SIG-M5 (cell line): ENCODE data around the gene DNAH7.
A peak's percentile ranks its signal among the peaks of the same experiment; 100 is the strongest.

Experiments
- DNase-seq: peaks from one replicate; lab custom pipeline; 2025; lab: John Stamatoyannopoulos, UW

DNAH7 gene

DNA sequence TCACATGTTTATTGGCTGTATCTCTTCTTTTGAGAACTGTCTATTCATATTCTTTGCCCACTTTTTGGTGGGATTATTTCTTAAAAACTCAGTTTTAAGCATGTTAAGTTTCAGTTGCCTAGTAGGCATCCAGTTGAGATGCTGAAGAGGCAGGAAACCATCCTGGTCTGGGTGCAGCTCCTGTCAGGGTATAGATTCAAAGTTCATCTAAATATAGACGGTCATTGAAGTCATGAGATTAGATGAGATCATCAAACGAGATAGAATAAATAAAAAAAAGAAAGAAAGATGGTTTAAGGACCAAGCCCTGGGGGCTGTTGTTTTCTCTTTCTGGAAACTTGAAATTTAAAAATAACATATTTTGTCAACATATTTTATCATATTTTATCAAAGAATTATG is 9.2 kb upstream of the DNAH7 start:
- DNase-seq, result no peak

- no peak for DNase-seq
Observed at GRCh38 chr2:196076778-196077568, 8.3 kb upstream of the DNAH7 start.

- DNase-seq, result no peak
Observed at GRCh38 chr2:196075196-196075595, 6.6 kb upstream of the DNAH7 start.

DNA sequence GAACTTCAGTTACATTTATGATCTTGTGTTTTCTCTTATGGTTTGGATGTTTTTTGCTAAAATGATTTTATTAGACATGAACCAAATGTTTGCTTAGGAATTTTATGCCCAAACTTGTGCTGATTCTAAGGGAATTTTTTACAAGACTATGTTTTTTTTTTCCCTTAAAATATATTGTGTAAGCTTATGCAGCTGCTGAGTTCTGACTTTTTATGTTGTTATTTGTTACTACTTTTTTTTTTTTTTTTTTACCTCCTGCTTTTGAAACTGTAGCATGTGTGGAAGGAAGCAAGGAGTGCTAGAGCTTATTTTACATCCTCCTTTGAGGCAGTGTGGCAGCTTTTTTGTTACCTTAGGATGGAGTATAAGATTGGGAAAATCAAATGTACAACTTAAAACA is 6.0 kb upstream of the DNAH7 start:
- DNase-seq, result no peak

GRCh38 chr2:196073521-196073920 is 4.9 kb upstream of the DNAH7 start:
- no peak for DNase-seq

- DNase-seq, result no peak
Observed at GRCh38 chr2:196067088-196067382, 1.6 kb downstream of the DNAH7 start.

GRCh38 chr2:196066291-196067087 is 2.1 kb downstream of the DNAH7 start:
- DNase-seq, result peak; percentile 14

DNA sequence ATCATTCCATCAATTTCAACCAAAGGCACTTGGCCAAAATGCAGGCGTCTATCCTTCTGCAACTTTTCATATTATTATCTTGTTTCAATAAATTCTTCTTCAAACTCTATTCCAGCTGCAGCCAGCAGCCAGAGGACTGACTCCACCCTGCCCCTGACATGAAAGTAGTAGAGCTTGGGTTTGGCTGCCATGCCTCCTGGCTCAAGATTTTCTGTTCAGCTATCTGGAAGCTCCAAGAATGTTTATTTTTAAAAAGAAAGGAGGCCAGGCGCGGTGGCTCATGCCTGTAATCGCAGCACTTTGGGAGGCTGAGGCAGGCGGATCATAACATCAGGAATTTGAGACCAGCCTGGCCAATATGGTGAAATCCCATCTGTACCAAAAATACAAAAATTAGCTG is 4.9 kb downstream of the DNAH7 start:
- DNase-seq, result no peak

- DNase-seq, result no peak
Observed at GRCh38 chr2:196059491-196059960, 9.1 kb downstream of the DNAH7 start.

DNA sequence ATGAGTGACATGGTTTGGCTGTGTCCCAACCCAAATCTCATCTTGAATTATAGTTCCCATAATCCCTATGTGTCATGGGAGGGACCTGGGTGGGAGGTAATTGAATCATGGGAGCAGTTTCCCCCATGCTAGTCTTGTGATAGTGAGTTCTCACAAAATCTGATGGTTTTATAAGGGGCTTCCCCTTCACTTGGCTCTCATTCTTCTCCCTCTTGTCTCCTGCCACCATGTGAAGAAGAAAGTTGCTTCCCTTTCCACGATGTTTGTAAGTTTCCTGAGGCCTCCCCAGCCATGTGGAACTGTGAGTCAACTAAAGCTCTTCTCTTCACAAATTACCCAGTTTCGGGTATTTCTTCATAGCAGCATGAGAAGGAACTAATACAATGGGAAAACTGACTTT is 14.0 kb downstream of the DNAH7 start:
- DNase-seq, result no peak

- DNase-seq, result no peak
Observed at GRCh38 chr2:196046123-196046917, 22.3 kb downstream of the DNAH7 start.

DNA sequence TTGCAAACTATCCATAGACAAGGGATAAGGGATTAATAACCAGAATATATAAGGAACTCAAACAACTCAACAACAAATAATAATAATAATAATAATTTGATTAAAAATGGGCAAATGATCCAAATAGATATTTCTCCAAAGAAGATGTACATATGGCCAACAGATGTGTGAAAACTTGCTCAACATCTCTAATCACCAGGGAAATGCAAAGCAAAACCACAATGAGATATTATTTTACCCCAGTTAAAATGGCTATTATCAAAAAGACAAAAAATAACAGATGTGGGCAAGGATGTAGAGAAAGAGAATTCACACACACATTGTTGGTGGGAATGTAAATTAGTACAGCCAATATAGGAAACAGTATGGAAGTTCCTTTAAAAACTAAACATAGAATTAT is 26.9 kb downstream of the DNAH7 start:
- no peak for DNase-seq

DNA sequence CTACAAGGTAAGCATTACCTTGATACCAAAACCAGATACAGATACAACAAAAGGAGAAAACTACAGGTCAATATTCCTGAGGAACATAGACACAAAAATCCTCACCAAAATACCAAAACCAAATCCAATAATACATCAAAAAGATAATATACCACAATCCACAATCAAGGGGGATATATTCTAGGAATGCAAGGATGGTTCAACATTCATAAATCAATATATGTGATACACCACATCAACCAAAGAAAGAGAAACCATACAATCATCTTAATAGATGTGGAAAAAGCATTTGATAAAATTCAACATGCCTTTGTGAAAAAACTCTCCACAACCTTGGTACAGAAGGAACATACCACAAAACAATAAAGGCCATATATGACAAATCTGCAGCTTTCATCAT is 28.4 kb downstream of the DNAH7 start:
- no peak for DNase-seq

DNA sequence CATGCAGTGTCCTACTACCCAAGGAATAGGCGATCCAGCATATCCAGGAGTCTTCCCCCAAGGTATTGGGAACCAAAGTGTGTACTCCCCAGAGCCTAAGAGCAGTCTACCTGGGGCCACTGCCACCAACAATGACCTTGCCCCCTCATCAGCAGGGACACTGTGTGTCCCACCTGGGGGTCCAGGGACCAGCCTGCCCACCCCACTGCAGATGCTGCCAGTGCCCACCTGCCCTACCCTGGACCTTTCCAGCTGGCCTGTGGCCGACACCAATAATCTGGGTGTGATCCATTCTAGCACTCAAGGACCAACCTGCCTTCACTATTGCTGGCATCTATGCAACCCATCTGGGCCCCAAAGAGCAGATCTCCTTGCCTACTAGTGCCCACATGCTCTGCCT is 32.2 kb downstream of the DNAH7 start:
- no peak for DNase-seq

DNA sequence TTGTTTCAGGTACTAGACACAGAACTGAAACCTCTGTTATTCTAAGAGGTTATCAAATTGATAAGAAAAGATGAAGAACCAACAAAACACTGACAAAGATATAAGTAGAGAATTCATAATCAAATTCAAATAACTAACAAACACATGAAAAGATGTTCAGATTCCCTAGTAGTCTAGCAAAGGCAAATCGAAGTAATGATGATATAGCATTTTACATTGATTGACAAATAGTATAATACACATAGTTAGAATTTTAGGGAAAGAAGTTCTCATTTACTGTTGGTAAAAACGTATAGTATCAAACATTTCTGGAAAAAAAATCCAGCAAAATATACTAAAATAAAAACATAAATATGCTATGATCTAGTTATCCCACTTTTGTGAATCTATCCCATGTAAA is 50.6 kb downstream of the DNAH7 start:
- DNase-seq, result no peak

DNA sequence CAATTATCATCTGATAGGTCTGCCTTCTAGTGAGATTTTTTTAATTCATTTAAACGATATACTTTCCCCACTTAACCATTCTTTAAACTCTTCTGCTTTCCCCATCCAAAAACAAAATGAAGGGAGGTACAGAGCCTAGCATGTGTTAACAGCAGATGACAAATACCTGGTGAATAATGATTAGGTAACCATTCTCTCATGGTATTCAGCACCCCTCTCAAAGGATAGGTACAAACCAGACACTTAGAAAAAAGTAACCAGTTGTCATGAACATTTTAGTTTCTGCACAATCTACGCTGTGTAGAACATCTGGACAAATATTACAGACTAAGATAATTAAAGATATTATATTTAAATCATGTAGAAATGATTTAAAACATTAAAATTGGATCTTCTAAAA is 56.3 kb downstream of the DNAH7 start:
- DNase-seq, result no peak

GRCh38 chr2:196000551-196000950 is 68.1 kb downstream of the DNAH7 start:
- no peak for DNase-seq

DNA sequence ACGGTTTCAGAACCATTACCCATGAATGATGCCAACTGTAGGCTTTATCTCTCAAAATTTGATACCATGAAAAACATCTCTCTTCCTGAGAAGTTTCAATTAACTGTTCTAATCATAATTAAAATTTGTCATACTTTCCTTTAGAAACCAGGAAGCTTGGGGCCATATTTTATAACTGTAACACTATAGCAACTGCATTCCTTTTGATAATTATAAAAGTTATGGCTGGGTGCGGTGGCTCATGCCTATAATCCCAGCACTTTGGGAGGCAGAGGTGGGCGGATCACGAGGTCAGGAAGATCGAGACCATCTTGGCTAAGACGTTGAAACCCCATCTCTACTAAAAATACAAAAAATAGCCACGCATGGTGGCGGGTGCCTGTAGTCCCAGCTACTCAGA is 70.6 kb downstream of the DNAH7 start:
- no peak for DNase-seq

GRCh38 chr2:195995499-195995898 is 73.1 kb downstream of the DNAH7 start:
- DNase-seq, result no peak

DNA sequence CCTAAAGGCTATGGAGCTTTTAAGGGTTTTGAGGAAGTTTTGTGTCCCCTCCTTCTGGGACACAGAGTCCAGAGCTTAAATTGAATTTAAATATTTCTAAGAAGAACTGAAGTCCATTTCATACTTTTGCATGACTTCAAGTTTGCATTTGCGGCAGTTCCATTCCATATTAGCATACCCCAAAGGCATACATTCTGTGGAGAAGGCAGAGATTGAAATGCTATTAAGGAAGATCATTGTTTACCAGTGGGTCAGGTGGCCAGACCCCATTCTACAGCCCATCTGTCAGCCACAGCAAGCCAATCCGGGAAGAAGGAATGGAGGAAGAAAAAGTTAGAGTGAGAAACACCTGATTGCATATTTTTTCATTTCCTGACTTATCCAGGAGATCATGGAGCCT is 75.0 kb downstream of the DNAH7 start:
- DNase-seq, result no peak

DNA sequence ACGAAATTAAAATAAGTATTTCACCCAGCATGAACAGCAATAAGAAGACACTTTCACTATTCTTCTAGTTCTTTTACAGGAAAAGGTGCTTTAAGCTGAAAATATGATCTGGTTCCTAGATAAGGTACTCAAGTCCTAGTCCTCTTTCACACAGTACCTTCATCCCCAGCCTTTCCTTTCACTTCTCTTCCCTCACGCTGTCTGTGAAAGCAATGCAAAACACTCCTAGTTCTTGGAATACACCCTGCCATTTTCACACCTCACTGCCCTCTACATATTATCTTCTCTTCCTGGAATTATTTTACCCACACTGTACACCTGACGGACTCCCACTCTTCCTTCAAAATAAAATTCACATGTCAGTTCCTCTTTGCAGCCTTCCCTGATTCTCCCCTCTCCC is 82.9 kb downstream of the DNAH7 start:
- no peak for DNase-seq

GRCh38 chr2:195984923-195985726 is 83.5 kb downstream of the DNAH7 start:
- DNase-seq, result no peak
